ENCODE measurements around the gene PSD4. TPM values are rescaled to one million over a fixed set of nuclear protein-coding genes. Genes with fewer than 3 reads are reported as not detected.

Gene PSD4
- total RNA-seq, 1 donor from 2014 or later = 1.9 TPM

- no peak overlapping the region for H3K27ac Mint-ChIP-seq (ENCODE audit: unreplicated experiment)
- DNase-seq (ENCODE audit: low spot score) = no peak
- TF ChIP-seq, protein P1, sequence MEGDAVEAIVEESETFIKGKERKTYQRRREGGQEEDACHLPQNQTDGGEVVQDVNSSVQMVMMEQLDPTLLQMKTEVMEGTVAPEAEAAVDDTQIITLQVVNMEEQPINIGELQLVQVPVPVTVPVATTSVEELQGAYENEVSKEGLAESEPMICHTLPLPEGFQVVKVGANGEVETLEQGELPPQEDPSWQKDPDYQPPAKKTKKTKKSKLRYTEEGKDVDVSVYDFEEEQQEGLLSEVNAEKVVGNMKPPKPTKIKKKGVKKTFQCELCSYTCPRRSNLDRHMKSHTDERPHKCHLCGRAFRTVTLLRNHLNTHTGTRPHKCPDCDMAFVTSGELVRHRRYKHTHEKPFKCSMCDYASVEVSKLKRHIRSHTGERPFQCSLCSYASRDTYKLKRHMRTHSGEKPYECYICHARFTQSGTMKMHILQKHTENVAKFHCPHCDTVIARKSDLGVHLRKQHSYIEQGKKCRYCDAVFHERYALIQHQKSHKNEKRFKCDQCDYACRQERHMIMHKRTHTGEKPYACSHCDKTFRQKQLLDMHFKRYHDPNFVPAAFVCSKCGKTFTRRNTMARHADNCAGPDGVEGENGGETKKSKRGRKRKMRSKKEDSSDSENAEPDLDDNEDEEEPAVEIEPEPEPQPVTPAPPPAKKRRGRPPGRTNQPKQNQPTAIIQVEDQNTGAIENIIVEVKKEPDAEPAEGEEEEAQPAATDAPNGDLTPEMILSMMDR (IDR thresholded peaks at IDR 0.05; ENCODE audit: unreplicated experiment) = no peak
- H3K4me1 Mint-ChIP-seq (ENCODE audit: unreplicated experiment) = peaks cover 7% of the 10 kb centered on the region
- peaks cover 4% of the 10 kb centered on the region for H3K27me3 Mint-ChIP-seq (ENCODE audit: unreplicated experiment)
- H3K9me3 Mint-ChIP-seq (ENCODE audit: unreplicated experiment) = no peaks in the 10 kb centered on the region
- H3K36me3 Mint-ChIP-seq (ENCODE audit: low read depth, unreplicated experiment) = peaks cover 3% of the 10 kb centered on the region
- H3K4me3 Mint-ChIP-seq (ENCODE audit: unreplicated experiment) = no peak overlapping the region
Observed at GRCh38 chr2:113245276-113245711, 71.5 kb downstream of the PSD4 start.

DNA sequence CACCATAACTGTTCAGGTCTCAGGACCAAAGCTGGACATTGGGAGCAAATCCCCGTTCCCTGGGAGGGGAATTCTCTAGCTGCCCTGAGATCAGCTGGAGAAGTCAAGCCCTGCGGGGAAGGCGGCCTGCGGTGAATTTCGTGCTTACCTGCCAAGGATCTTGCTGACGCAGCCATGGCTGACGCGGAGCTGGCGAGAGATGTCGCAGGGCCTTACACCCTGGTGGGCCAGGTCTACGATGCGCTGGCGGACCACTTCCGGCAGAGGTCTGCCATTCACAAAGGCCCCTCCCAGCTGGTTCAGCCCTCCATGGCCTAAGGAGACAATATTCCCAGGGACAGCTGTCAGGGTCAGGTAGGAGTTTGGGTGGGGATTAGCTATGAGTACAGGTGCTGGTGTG is 72.8 kb downstream of the PSD4 start:
- H3K4me1 Mint-ChIP-seq (ENCODE audit: unreplicated experiment) = peaks cover 15% of the 10 kb centered on the region
- H3K4me3 Mint-ChIP-seq (ENCODE audit: unreplicated experiment) = no peak overlapping the region
- no peaks in the 10 kb centered on the region for H3K9me3 Mint-ChIP-seq (ENCODE audit: unreplicated experiment)
- TF ChIP-seq, protein P1 (IDR thresholded peaks at IDR 0.05; ENCODE audit: unreplicated experiment) = no peak
- DNase-seq (ENCODE audit: low spot score) = no peak
- H3K27me3 Mint-ChIP-seq (ENCODE audit: unreplicated experiment) = peaks cover 4% of the 10 kb centered on the region
- H3K27ac Mint-ChIP-seq (ENCODE audit: unreplicated experiment) = no peak overlapping the region
- H3K36me3 Mint-ChIP-seq (ENCODE audit: low read depth, unreplicated experiment) = no peaks in the 10 kb centered on the region

GRCh38 chr2:113248997-113249770 is 75.4 kb downstream of the PSD4 start:
- TF ChIP-seq, protein P1 (IDR thresholded peaks at IDR 0.05; ENCODE audit: unreplicated experiment) = peak; percentile 94
- DNase-seq (ENCODE audit: low spot score) = peak; percentile 84
- Mint-ChIP-seq H3K36me3 (ENCODE audit: low read depth, unreplicated experiment) (no peaks in the 10 kb centered on the region), H3K27ac (ENCODE audit: unreplicated experiment) (no peak overlapping the region), H3K9me3 (ENCODE audit: unreplicated experiment) (no peaks in the 10 kb centered on the region), H3K27me3 (ENCODE audit: unreplicated experiment) (peaks cover 2% of the 10 kb centered on the region), H3K4me3 (ENCODE audit: unreplicated experiment) (no peak overlapping the region), H3K4me1 (ENCODE audit: unreplicated experiment) (peaks cover 12% of the 10 kb centered on the region)

GRCh38 chr2:113251118-113251517 is 77.3 kb downstream of the PSD4 start:
- no peaks in the 10 kb centered on the region for H3K27me3 Mint-ChIP-seq (ENCODE audit: unreplicated experiment)
- H3K9me3 Mint-ChIP-seq (ENCODE audit: unreplicated experiment) = no peaks in the 10 kb centered on the region
- H3K4me3 Mint-ChIP-seq (ENCODE audit: unreplicated experiment) = no peak overlapping the region
- H3K4me1 Mint-ChIP-seq (ENCODE audit: unreplicated experiment) = peaks cover 8% of the 10 kb centered on the region
- no peak for DNase-seq (ENCODE audit: low spot score)
- TF ChIP-seq, protein P1 (IDR thresholded peaks at IDR 0.05; ENCODE audit: unreplicated experiment) = no peak
- H3K27ac Mint-ChIP-seq (ENCODE audit: unreplicated experiment) = no peak overlapping the region
- peaks cover 3% of the 10 kb centered on the region for H3K36me3 Mint-ChIP-seq (ENCODE audit: low read depth, unreplicated experiment)

- Mint-ChIP-seq H3K4me3 (ENCODE audit: unreplicated experiment) (no peak overlapping the region), H3K9me3 (ENCODE audit: unreplicated experiment) (no peaks in the 10 kb centered on the region), H3K27me3 (ENCODE audit: unreplicated experiment) (no peaks in the 10 kb centered on the region), H3K4me1 (ENCODE audit: unreplicated experiment) (peaks cover 8% of the 10 kb centered on the region), H3K27ac (ENCODE audit: unreplicated experiment) (no peak overlapping the region), H3K36me3 (ENCODE audit: low read depth, unreplicated experiment) (peaks cover 3% of the 10 kb centered on the region)
- TF ChIP-seq, protein P1 (IDR thresholded peaks at IDR 0.05; ENCODE audit: unreplicated experiment) = no peak
- no peak for DNase-seq (ENCODE audit: low spot score)
Observed at GRCh38 chr2:113252047-113252590, 78.3 kb downstream of the PSD4 start.

Data from endothelial cell (in vitro differentiated cells).